HepG2 (cell line): Measurements from ENCODE around the gene RBBP9.

Experiments used
- CHCHD3 ChIP-seq: sonication (generic); formaldehyde crosslinking; IDR thresholded peaks from 2 replicates; pipeline ENCODE4 v1.8.0; 2022; ENCODE audit warnings: mild to moderate bottlenecking, missing genetic modification reagents, moderate library complexity
- EEA1 ChIP-seq: sonication (generic); formaldehyde crosslinking; IDR thresholded peaks from 2 replicates; pipeline ENCODE4 v1.5.1; 2020; ENCODE audit warnings: mild to moderate bottlenecking, missing genetic modification reagents, borderline replicate concordance
- ETV5 ChIP-seq: IDR thresholded peaks from 2 replicates; pipeline ENCODE4 v1.6.1; 2018; ENCODE audit warnings: missing biosample characterization, missing genetic modification reagents, inconsistent platforms, borderline replicate concordance
- JUND ChIP-seq: sonication (generic); formaldehyde crosslinking; IDR thresholded peaks from 2 replicates; pipeline ENCODE4 v1.8.0; 2022; ENCODE audit warnings: mild to moderate bottlenecking, missing genetic modification reagents
- NFE2L1 ChIP-seq: sonication (generic); formaldehyde crosslinking; IDR thresholded peaks from 2 replicates; pipeline ENCODE4 v1.4.0; 2020; ENCODE audit warnings: missing genetic modification reagents, mild to moderate bottlenecking, borderline replicate concordance
- ZNF274 ChIP-seq: sonication (generic); formaldehyde crosslinking; IDR thresholded peaks from 2 replicates; pipeline ENCODE4 v1.5.1; 2020; ENCODE audit warnings: mild to moderate bottlenecking, missing genetic modification reagents
- ZNF335 ChIP-seq: sonication (generic); formaldehyde crosslinking; IDR thresholded peaks from 2 replicates; pipeline ENCODE4 v1.4.0; 2020; ENCODE audit warnings: missing genetic modification reagents
- TF ChIP-seq, protein P1 (sequence below): sonication (generic); formaldehyde crosslinking; IDR thresholded peaks from 2 replicates; pipeline ENCODE4 v1.4.0; 2020; ENCODE audit warnings: mild to moderate bottlenecking, low read depth, missing genetic modification reagents

DNA sequence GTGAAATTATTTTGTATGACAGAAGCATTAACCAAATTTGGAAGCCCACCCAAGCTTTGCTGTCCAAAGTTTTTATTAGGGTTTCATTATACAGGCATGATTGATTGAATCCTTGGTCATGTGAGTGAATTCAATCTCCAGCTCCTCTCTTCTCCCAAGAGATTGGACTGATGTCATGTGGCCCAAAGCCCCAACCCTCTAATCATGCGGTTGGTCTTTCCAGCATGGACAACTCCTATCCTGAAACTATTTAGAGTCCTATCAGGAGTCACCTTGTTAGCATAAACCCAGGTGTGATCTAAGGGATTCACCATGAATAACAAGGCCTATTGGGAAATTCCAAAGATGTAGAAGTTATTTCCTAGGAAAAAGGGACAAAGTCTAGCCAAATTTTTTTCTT, 19.2 kb downstream of the RBBP9 start:
- TF ChIP-seq EEA1 (CRISPR knock-in tag) = no peak
- no peak for TF ChIP-seq ZNF335 (CRISPR knock-in tag)
- no peak for TF ChIP-seq ZNF274
- no peak for TF ChIP-seq JUND (CRISPR knock-in tag)
- TF ChIP-seq CHCHD3 (CRISPR knock-in tag) = no peak
- TF ChIP-seq, protein P1, sequence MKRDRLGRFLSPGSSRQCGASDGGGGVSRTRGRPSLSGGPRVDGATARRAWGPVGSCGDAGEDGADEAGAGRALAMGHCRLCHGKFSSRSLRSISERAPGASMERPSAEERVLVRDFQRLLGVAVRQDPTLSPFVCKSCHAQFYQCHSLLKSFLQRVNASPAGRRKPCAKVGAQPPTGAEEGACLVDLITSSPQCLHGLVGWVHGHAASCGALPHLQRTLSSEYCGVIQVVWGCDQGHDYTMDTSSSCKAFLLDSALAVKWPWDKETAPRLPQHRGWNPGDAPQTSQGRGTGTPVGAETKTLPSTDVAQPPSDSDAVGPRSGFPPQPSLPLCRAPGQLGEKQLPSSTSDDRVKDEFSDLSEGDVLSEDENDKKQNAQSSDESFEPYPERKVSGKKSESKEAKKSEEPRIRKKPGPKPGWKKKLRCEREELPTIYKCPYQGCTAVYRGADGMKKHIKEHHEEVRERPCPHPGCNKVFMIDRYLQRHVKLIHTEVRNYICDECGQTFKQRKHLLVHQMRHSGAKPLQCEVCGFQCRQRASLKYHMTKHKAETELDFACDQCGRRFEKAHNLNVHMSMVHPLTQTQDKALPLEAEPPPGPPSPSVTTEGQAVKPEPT (CRISPR knock-in tag) = no peak
- TF ChIP-seq ETV5 (CRISPR knock-in tag) = no peak
- TF ChIP-seq NFE2L1 (CRISPR knock-in tag) = no peak
